AG04449 (cell line): ENCODE data around the gene RAC2.

Experiments used
- CTCF ChIA-PET: fragments of 350-600 bp; formaldehyde crosslinking; extraction: SDS; loops from one replicate; lab custom pipeline; 2021; ENCODE audit warnings: antibody characterized with exemption; lab: Yijun Ruan, JAX
- POLR2A ChIA-PET: fragments of 400-600, 350-600 bp; formaldehyde crosslinking; extraction: SDS; loops from one replicate; lab custom pipeline; 2020; ENCODE audit warnings: antibody characterized with exemption, inconsistent platforms; lab: Yijun Ruan, JAX
- DNase-seq: peaks from one replicate; pipeline ENCODE4 v3.0.0-alpha.2; 2010; ENCODE audit warnings: low read depth, low spot score
- H3K4me3 ChIP-seq: 2 replicates; pipeline ENCODE4 v1.5.1; 2011; ENCODE audit warnings: low read depth, mild to moderate bottlenecking, control low read depth, low read length
- CTCF ChIP-seq: IDR thresholded peaks from one replicate; pipeline ENCODE4 v1.5.1; 2011; ENCODE audit warnings: mild to moderate bottlenecking, moderate library complexity, low read length, control low read depth, inconsistent platforms; ENCODE audit not compliant: insufficient read depth; ENCODE audit errors: missing control alignments

The RAC2 gene

GRCh38 chr22:37278261-37278660 is 34.2 kb upstream of the RAC2 start:
- no peak for DNase-seq
- POLR2A ChIA-PET, result no interaction called here
- CTCF ChIA-PET, result interaction anchor here (1.0 to 10.2 kb wide), 4 partner anchors 8 to 179 kb away, joined by 3 to 89 read pairs (median 4); no protein-coding TSS in a partner anchor
- no peak for TF ChIP-seq CTCF
- H3K4me3 ChIP-seq, result no peak overlapping the region

DNA sequence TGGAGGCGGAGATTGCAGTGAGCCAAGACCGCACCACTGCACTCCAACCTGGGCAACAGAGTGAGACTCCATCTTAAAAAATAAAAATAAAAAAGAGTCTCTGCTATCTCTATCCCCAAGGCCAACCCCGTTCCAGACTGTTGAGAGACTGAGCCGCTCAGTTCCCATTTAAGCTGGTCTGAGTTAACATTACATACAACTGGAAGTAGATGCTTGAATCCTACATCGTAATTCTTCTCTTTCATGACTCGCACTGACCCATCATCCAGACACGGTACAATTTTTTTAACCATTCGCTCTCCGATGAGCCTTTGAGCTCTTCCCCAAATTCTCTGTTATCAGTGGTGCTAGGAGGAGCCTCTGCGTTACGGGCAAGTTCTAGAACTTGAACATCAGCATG is 33.3 kb upstream of the RAC2 start:
- no peak for DNase-seq
- ChIA-PET POLR2A (no interaction called here), CTCF (interaction anchor here (0.5 to 10.2 kb wide), 4 partner anchors 17 to 742 kb away, joined by 3 to 89 read pairs (median 4); no protein-coding TSS in a partner anchor)
- no peak overlapping the region for H3K4me3 ChIP-seq
- no peak for TF ChIP-seq CTCF

- DNase-seq, result no peak
- CTCF ChIA-PET, result interaction anchor here (0.6 to 10.2 kb wide), 5 partner anchors 10 to 747 kb away, joined by 3 to 89 read pairs (median 3); no protein-coding TSS in a partner anchor
- POLR2A ChIA-PET, result no interaction called here
- TF ChIP-seq CTCF, result no peak
- no peak overlapping the region for H3K4me3 ChIP-seq
These were observed 32.7 kb upstream of the RAC2 start for GRCh38 chr22:37276776-37277175.

GRCh38 chr22:37275622-37276021 is 31.6 kb upstream of the RAC2 start:
- ChIA-PET CTCF (interaction anchor here (1.5 to 10.2 kb wide), 3 partner anchors 8 to 181 kb away, joined by 4 to 89 read pairs (median 18); no protein-coding TSS in a partner anchor), POLR2A (no interaction called here)
- no peak for DNase-seq
- H3K4me3 ChIP-seq, result no peak overlapping the region
- TF ChIP-seq CTCF, result no peak

DNA sequence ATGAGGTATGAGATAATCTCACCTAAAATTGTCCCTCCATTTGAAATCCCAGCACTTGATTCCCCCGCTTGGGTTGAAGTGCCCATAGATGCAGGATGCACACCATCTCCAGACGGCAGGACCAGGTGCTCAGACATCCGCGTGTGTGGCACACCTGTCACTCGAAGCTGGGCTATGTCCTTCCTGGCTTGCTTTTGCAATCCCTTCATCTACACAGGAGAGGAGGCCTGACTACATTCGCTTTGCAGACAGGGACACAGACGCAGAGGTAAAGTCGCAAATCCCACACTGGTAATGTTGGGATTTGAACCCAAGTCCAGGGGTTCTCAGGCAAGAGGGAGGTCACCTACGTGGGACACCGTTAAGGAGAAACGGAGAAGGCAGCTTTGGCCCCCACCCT is 31.1 kb upstream of the RAC2 start:
- DNase-seq, result no peak
- ChIA-PET CTCF (interaction anchor here (1.5 to 10.2 kb wide), 3 partner anchors 8 to 181 kb away, joined by 4 to 89 read pairs (median 18); no protein-coding TSS in a partner anchor), POLR2A (no interaction called here)
- no peak for TF ChIP-seq CTCF
- no peak overlapping the region for H3K4me3 ChIP-seq

DNA sequence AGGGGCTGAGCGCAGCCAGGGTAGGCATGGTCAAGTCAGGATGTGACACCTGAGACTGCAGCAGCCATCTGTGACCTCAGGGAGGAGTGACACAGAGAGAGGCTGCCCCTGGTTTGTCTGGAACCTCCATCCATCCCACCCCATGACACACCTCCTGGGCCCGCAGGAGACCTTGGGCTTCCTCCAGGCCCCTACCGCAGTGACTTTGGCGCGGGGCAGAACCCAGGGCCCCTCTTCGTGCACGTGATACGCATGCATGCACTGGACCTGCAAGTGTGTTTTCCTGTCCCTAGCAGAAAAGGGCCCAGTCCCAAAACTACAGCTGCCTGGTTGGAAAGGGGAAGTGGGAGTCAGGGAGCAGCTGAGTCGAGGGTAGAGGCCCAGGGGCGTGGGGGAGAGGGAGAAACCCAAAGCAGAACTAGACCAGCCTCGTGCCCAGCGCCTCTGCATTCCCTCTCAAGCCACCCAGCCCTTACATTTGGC is 30.4 kb upstream of the RAC2 start:
- TF ChIP-seq CTCF, result no peak
- POLR2A ChIA-PET, result no interaction called here
- CTCF ChIA-PET, result interaction anchor here (2.5 to 10.2 kb wide), 3 partner anchors 7 to 14 kb away, joined by 7 to 89 read pairs (median 18); no protein-coding TSS in a partner anchor
- no peak overlapping the region for H3K4me3 ChIP-seq
- no peak for DNase-seq
